SK-N-MC (cell line): ENCODE data around the gene GNA15.

Experiments
- EZH2 ChIP-seq: fragments of 200-600 bp; sonication (generic); IDR thresholded peaks from one replicate; pipeline ENCODE4 v1.6.1; 2017; ENCODE audit warnings: antibody characterized with exemption
- POLR2AphosphoS5 ChIP-seq: IDR thresholded peaks from 2 replicates; pipeline ENCODE4 v1.6.1; 2012; ENCODE audit warnings: mild to moderate bottlenecking, low read depth, low read length, borderline replicate concordance

DNA sequence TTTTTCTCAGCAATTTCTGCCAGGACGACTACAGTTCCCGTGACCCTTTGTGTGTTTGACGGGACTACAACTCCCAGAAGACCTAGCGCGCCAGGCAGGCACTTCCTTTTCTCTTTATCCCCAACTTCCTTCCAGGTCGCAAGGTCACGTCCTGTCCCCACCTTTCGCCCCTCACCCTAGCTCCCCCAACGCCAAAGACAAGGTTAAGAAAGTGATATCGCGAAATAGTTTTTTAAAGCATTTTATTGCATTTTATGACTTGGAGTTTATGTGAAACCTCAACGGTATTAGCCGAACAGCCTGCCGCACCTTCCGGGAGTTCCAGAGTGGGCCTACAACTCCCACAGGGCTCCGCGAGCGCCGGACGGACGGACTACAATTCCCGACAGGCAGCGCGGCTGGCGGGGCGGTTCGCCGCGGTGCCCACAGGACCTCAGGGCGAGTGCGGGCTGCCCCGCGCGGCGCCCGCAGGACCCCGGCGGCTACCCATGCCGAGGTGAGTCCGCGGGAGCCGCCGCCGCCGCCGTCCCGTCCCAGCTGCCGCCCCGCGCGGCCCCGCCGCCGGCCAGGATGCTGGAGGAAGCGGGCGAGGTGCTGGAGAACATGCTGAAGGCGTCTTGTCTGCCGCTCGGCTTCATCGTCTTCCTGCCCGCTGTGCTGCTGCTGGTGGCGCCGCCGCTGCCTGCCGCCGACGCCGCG is 49.8 kb downstream of the GNA15 start, which contains the start of gene NCLN:
- TF ChIP-seq POLR2AphosphoS5 (peak; percentile 53; the same call in 1 of the 2 replicates), EZH2 (no peak)
